Fibroblast of pulmonary artery (primary cell): Measurements from ENCODE around the gene DUOXA2.

Source experiments
- DNase-seq: peaks from one replicate; pipeline ENCODE4 v3.0.0-alpha.2; 2010; ENCODE audit warnings: low read depth
- H3K4me3 ChIP-seq: replicated peaks from 2 replicates; pipeline ENCODE4 v1.5.1; 2011; ENCODE audit warnings: low read depth, mild to moderate bottlenecking, control low read depth, low read length, moderate library complexity
- TF ChIP-seq, protein P1 (sequence below): IDR thresholded peaks from 2 replicates; pipeline ENCODE4 v1.5.1; 2011; ENCODE audit warnings: mild to moderate bottlenecking, control low read depth, low read length, inconsistent platforms; ENCODE audit errors: missing control alignments

The DUOXA2 gene

DNA sequence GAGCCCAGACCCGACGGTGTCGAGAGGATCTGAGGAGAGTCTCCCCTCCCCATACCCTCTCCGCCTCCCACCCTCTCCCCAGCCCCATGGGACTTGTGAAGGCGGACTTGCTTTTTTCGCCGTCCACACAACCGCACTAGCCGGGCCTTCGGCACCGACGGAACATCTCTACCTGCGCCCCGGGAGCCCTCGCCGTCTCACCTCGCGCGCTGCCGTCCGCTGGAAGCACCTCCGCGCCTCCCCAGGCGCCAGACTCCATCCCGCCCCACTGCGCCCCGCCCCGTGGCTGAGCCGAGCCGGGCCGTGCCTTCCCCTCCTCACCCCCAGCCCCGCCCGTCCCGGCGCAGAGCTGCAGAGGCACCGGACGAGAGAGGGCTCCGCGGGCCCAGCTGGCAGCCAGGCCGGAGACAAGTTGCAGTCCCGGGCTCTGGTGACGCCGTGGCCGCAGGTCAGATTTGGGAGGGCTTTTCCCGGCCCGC lies 15.6 kb downstream of the DUOXA2 start, which contains the start of the genes DUOX1 and DUOXA1:
Gene DUOX1 (plus strand): TSS at position 344 of the 479 bp plus-strand sequence. CDS start 1,973 bp downstream, outside the sequence.
Gene DUOXA1 (minus strand): TSS at position 229 of the 479 bp plus-strand sequence. CDS start 6,865 bp downstream, outside the sequence.
- H3K4me3 ChIP-seq: no peak within 1 kb of the TSS
- DNase-seq: no peak

GRCh38 chr15:45130291-45131000 lies 16.3 kb downstream of the DUOXA2 start:
- TF ChIP-seq, protein P1, sequence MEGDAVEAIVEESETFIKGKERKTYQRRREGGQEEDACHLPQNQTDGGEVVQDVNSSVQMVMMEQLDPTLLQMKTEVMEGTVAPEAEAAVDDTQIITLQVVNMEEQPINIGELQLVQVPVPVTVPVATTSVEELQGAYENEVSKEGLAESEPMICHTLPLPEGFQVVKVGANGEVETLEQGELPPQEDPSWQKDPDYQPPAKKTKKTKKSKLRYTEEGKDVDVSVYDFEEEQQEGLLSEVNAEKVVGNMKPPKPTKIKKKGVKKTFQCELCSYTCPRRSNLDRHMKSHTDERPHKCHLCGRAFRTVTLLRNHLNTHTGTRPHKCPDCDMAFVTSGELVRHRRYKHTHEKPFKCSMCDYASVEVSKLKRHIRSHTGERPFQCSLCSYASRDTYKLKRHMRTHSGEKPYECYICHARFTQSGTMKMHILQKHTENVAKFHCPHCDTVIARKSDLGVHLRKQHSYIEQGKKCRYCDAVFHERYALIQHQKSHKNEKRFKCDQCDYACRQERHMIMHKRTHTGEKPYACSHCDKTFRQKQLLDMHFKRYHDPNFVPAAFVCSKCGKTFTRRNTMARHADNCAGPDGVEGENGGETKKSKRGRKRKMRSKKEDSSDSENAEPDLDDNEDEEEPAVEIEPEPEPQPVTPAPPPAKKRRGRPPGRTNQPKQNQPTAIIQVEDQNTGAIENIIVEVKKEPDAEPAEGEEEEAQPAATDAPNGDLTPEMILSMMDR: no peak
- DNase-seq: no peak
- H3K4me3 ChIP-seq: no peak overlapping the region

More for the DNA sequence above, 15.6 kb downstream of the DUOXA2 start, which contains the start of the genes DUOX1 and DUOXA1:
- TF ChIP-seq, protein P1: no peak

DNA sequence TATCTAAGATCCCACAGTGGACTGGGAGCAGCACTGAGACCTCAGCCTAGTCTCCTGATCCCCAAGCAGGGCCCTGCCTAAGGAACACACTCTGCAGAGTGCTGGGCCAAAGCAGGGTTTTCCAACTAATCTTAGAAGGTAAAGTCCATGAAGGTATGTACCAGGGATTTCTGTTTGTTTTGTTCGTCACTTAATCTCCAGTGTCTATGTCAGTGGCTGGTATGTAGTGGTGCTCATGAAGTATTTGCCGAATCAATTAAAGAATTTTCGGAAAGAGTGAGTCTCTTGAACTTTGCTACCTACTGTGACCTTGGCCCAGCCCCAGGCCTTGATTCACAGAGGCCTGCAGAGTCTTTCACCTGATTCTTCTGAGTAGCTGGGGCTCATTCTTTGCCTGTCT lies 17.4 kb downstream of the DUOXA2 start:
- DNase-seq: no peak
- TF ChIP-seq, protein P1: no peak
- no peak overlapping the region for H3K4me3 ChIP-seq

- no peak overlapping the region for H3K4me3 ChIP-seq
- TF ChIP-seq, protein P1: no peak
- no peak for DNase-seq
Measured at GRCh38 chr15:45132844-45133560, 18.9 kb downstream of the DUOXA2 start.

DNA sequence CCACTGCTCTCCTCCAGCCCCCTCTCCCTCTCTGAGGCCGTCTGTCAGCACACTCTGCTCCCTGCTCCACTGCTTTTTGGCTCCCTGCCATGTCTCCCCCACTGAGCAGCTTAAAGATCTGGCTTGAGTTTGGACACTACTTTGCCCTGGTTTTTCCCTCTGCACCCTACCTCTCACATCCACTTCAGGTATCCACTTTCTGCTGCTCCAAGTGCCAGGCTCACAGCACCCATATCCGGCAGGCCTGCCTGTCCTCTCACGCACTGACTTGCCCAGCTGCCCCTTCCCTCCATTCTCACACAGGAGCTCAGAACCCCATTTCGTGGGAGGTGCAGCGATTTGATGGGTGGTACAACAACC lies 19.4 kb downstream of the DUOXA2 start:
- DNase-seq: no peak
- no peak overlapping the region for H3K4me3 ChIP-seq
- TF ChIP-seq, protein P1: no peak

GRCh38 chr15:45134046-45134445 lies 19.9 kb downstream of the DUOXA2 start:
- TF ChIP-seq, protein P1: no peak
- no peak overlapping the region for H3K4me3 ChIP-seq
- no peak for DNase-seq
